GM12872 (cell line): Measurements from ENCODE around the gene VGF.

Source experiments
- CTCF ChIP-seq: IDR thresholded peaks from 3 replicates; pipeline ENCODE4 v1.5.1; 2011; ENCODE audit warnings: low read depth, mild to moderate bottlenecking, low read length, moderate library complexity; ENCODE audit not compliant: insufficient read depth

The VGF gene

GRCh38 chr7:101179117-101179516 is 13.7 kb upstream of the VGF start:
- TF ChIP-seq CTCF = no peak

DNA sequence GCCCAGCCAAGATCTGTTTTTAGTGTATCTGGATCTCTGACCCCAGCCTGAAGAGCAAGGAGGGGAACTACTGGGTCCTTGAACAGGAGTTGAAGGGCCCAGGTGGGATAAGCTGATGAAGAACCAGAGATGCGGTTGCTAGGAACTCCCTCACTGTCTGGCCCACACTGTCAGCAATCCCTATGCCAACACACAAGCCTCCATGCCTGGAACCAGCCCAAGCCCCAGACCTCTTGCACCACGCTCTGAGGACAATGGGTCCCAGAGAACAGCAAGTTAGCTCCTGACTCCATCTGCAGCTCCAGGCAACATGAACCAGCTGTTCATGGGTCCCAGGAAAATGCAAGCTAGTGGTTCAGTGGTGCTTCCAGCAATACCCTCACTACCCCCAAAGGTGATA is 12.3 kb upstream of the VGF start:
- no peak for TF ChIP-seq CTCF

- TF ChIP-seq CTCF = no peak
Measured at GRCh38 chr7:101175664-101176063, 10.3 kb upstream of the VGF start.

DNA sequence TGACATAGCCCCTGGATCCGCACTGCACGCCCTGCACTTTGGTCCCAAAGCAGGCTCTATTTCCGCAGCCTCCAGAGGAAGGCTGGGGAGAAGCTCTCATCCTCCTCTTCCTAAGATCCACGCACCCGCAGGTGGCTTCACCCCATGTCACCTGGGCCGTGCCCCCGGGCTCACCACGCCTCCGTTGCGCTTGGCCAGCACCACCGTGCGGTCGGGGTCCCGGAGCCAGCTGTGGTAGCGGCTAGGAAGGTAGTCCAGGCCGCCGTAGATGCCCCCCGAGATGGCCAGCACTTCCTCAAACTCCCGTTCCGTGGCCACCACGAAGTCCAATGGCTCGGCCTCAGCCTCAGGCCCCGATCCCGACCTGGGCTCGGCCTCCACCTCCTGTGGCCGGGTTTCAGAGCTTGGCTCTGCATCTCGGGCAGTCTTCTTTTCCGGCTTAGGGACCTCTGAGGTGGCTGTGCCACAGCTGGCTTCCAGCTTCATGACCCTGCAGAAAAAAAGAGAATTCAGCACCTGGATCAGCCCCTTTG is 9.0 kb upstream of the VGF start:
- no peak for TF ChIP-seq CTCF

GRCh38 chr7:101173752-101174244 is 8.4 kb upstream of the VGF start:
- no peak for TF ChIP-seq CTCF

DNA sequence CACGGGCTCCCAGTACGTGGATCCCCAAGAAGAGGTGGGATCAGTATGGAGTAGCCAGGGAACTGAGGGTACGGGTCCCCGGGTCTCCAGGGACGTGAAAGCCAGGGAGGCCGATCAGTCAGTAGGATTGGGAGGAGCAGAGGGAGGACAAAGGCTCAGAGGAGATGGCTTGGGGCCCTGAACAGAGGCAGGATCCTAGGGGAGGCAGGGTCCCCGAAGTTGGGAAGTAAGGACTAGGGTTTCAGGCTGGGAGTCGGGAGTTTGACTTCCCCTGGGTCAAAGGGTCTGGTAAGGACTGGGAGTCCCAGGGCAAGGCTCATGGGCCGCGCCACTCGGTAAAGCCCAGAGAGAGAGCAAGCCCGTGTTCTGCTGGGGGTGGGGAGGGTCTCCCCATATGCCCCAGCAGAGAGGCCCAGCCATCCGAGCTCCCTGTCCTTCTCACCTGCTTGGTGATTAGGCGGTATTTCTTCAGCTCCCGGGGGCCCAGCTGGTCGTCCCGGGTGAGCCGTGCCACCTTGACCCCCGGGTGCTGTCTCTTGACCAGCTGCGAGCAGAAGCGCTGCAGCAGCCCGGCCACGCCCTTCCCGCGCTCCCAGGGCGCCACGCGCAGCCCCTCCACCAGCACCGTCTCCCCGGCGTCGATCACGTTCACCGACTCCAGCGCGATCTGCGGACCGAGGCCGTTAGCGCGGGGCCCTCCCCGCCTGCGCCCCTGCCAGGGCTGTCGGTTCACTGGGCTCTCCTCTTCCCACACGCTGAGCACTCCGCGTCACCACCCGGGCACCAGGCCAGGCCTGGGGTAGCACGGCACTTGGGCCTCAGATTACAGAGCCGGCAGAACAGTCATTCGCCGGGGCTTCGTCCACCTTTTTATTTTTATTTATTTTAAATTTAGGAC is 7.7 kb upstream of the VGF start:
- TF ChIP-seq CTCF = no peak

- no peak for TF ChIP-seq CTCF
Measured at GRCh38 chr7:101172005-101172853, 6.9 kb upstream of the VGF start.
